NB4 (cell line): ENCODE measurements around the gene BHLHE23.

Source experiments
- DNase-seq: peaks from one replicate; pipeline ENCODE4 v3.0.0; 2010; ENCODE audit warnings: low read depth
- H3K4me3 ChIP-seq: one replicate; pipeline ENCODE4 v1.5.1; 2011; ENCODE audit warnings: mild to moderate bottlenecking, low read depth, low read length, moderate library complexity
- MYC ChIP-seq: IDR thresholded peaks from 2 replicates; pipeline ENCODE4 v1.6.1; 2011; ENCODE audit warnings: low read depth, low read length
- POLR2A ChIP-seq: IDR thresholded peaks from 2 replicates; pipeline ENCODE4 v1.6.1; 2011; ENCODE audit warnings: mild to moderate bottlenecking; ENCODE audit not compliant: insufficient read length; ENCODE audit errors: extremely low read depth
- TF ChIP-seq, protein P1 (sequence below): IDR thresholded peaks from one replicate; pipeline ENCODE4 v1.5.1; 2012; ENCODE audit warnings: low read depth, low read length
- TF ChIP-seq, protein P2 (sequence below): IDR thresholded peaks from 2 replicates; pipeline ENCODE4 v1.6.1; 2011; ENCODE audit warnings: low read depth, low read length

BHLHE23 gene

DNA sequence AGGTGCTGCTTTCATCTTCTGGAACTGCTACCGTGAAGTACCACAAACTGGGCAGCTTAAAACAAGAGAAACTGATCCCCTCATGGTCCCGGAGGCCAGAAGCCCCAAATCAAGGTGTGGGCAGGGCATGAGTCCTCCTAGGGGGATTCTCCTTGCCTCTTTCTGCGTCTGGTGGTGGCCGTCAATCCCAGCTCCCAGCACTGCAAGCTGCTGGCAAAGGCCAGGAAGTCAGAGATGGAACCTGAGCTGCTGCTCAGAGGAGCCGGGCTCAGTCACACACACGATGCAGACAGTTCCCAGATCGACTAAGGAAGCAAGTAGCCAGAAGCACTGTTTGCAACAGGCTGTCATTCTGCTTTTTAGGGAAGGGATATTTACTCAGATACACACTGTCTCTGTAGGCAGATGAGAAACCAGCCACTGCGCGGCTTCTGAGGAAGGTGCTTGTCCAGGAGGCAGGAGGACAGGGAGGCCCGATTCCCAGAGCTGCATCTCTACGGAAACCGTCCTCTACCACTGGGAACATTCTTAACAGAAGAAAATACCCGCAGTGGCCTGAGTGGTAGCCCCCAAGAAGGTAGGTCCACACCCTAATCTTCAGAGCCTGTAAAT is 15.5 kb downstream of the BHLHE23 start:
- TF ChIP-seq POLR2A (no peak), MYC (no peak)
- TF ChIP-seq, protein P1, sequence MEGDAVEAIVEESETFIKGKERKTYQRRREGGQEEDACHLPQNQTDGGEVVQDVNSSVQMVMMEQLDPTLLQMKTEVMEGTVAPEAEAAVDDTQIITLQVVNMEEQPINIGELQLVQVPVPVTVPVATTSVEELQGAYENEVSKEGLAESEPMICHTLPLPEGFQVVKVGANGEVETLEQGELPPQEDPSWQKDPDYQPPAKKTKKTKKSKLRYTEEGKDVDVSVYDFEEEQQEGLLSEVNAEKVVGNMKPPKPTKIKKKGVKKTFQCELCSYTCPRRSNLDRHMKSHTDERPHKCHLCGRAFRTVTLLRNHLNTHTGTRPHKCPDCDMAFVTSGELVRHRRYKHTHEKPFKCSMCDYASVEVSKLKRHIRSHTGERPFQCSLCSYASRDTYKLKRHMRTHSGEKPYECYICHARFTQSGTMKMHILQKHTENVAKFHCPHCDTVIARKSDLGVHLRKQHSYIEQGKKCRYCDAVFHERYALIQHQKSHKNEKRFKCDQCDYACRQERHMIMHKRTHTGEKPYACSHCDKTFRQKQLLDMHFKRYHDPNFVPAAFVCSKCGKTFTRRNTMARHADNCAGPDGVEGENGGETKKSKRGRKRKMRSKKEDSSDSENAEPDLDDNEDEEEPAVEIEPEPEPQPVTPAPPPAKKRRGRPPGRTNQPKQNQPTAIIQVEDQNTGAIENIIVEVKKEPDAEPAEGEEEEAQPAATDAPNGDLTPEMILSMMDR, result no peak
- TF ChIP-seq, protein P2, sequence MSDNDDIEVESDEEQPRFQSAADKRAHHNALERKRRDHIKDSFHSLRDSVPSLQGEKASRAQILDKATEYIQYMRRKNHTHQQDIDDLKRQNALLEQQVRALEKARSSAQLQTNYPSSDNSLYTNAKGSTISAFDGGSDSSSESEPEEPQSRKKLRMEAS, result no peak
- H3K4me3 ChIP-seq, result no peak overlapping the region
- no peak for DNase-seq

DNA sequence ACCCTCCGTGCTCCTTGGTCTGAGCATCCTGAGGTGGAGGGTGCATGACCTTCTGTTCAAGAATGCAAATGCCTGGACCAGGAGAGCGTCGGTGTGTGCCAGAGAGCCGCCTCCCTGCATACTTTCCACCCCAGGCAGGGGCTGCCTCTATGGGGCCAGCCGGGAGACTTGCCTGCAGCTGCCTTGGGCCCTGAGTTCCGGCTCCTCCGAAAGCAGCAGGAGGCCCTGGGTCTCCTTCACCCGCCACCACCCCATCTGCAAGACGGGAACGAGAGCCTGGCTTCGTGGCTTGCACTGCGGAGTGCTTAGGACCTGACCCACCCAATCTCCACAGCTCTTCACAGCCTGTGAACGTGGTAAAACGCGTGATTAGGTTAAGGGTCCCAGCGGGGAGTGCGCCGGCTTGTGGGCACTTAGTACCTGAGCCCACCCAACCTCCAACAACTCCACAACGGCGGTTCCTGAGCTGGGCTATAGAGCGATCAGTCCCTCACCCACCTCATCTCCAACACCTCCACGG is 16.4 kb downstream of the BHLHE23 start:
- DNase-seq, result no peak
- H3K4me3 ChIP-seq, result no peak overlapping the region
- TF ChIP-seq, protein P2, result no peak
- TF ChIP-seq, protein P1, result no peak
- TF ChIP-seq MYC, result no peak

GRCh38 chr20:62989201-62989601 is 17.6 kb downstream of the BHLHE23 start:
- DNase-seq, result no peak
- TF ChIP-seq MYC (no peak), POLR2A (no peak)
- TF ChIP-seq, protein P2, result no peak
- TF ChIP-seq, protein P1, result no peak
- H3K4me3 ChIP-seq, result no peak overlapping the region

DNA sequence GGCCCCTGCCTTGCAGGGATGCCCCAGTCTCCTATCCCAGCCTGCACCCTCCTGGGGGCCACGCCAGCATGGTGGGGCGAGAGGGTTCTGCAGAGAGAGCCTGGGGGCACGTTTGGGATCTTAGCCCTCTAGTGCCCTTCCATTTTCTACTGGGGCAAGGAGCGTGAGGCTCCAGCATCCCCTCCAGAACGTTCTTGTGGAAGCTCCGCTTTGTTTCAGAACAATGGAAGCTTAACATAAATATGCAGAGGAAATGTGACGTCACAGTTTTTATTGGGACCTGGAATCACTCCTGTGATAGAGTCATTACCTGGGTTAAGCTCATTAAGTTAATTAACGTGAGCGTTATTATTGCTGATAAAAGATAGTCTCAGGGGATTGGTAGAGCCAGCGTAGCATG is 19.6 kb downstream of the BHLHE23 start:
- DNase-seq, result no peak
- H3K4me3 ChIP-seq, result no peak overlapping the region
- TF ChIP-seq, protein P2, result no peak
- no peak for TF ChIP-seq MYC
- TF ChIP-seq, protein P1, result no peak
- TF ChIP-seq POLR2A, result no peak

GRCh38 chr20:62986257-62986800 is 20.4 kb downstream of the BHLHE23 start:
- no peak overlapping the region for H3K4me3 ChIP-seq
- TF ChIP-seq POLR2A (no peak), MYC (no peak)
- TF ChIP-seq, protein P2, result no peak
- TF ChIP-seq, protein P1, result no peak

DNA sequence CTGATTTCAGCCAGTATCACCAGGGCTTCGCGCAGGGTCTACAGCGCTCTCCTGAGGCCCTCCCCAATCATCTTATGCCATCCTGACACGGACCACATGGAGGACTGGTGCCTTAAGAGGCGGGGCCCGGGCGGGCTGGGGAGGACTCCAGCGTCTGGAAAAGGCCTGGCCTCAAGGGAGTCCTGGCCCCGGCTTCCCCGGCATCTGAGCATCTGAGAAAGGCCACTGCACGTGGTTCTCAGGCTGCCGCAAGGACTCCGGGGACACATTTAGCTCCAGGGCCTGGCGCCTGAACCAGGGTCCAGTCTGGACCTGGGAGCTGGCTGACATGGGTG is 21.4 kb downstream of the BHLHE23 start:
- TF ChIP-seq MYC, result no peak
- TF ChIP-seq, protein P1, result no peak
- H3K4me3 ChIP-seq, result no peak overlapping the region

More at GRCh38 chr20:62986257-62986800, 20.4 kb downstream of the BHLHE23 start:
- no peak for DNase-seq

More for the DNA sequence above, 21.4 kb downstream of the BHLHE23 start:
- DNase-seq, result no peak
